Smooth muscle cell (in vitro differentiated cells): Measurements from ENCODE around the gene C9orf72. TPM values are rescaled to one million over a fixed set of nuclear protein-coding genes. Genes with fewer than 3 reads are reported as not detected.

Experiments
- DNase-seq: peaks from one replicate; lab custom pipeline; 2025; ENCODE audit not compliant: unreplicated experiment; lab: John Stamatoyannopoulos, UW
- H2AFZ ChIP-seq: fragments of 200-600 bp; sonication (generic); 2 replicates; pipeline ENCODE4 v1.6.0; 2016; ENCODE audit warnings: antibody characterized with exemption, low read depth, mild to moderate bottlenecking
- H3F3A ChIP-seq: fragments of 200-600 bp; sonication (generic); 2 replicates; pipeline ENCODE4 v1.6.0; 2017; ENCODE audit warnings: antibody characterized with exemption, low read depth
- H3K27ac ChIP-seq: fragments of 200-600 bp; sonication (generic); 2 replicates; pipeline ENCODE4 v1.5.1; 2016; ENCODE audit warnings: low read depth, mild to moderate bottlenecking
- H3K27me3 ChIP-seq: fragments of 200-600 bp; sonication (generic); 2 replicates; pipeline ENCODE4 v1.6.1; 2016; ENCODE audit warnings: low read depth, mild to moderate bottlenecking
- H3K36me3 ChIP-seq: fragments of 200-600 bp; sonication (generic); 2 replicates; pipeline ENCODE4 v1.5.1; 2016; ENCODE audit warnings: low read depth
- H3K4me1 ChIP-seq: fragments of 200-600 bp; sonication (generic); 2 replicates; pipeline ENCODE4 v1.5.1; 2016; ENCODE audit warnings: low read depth
- H3K4me2 ChIP-seq: fragments of 200-600 bp; sonication (generic); 2 replicates; pipeline ENCODE4 v1.6.0; 2016; ENCODE audit warnings: mild to moderate bottlenecking
- H3K4me3 ChIP-seq: fragments of 200-600 bp; sonication (generic); 2 replicates; pipeline ENCODE4 v1.5.1; 2016; ENCODE audit warnings: mild to moderate bottlenecking
- H3K79me2 ChIP-seq: fragments of 200-600 bp; sonication (generic); 2 replicates; pipeline ENCODE4 v1.6.0; 2016; ENCODE audit warnings: low read depth, mild to moderate bottlenecking
- H3K9ac ChIP-seq: fragments of 200-600 bp; sonication (generic); 2 replicates; pipeline ENCODE4 v1.6.0; 2016; ENCODE audit warnings: low read depth
- H3K9me3 ChIP-seq: fragments of 200-600 bp; sonication (generic); replicated peaks from 2 replicates; pipeline ENCODE4 v1.5.1; 2016; ENCODE audit warnings: low read depth
- H4K20me1 ChIP-seq: fragments of 200-600 bp; sonication (generic); 2 replicates; pipeline ENCODE4 v1.6.0; 2016; ENCODE audit warnings: low read depth
- CTCF ChIP-seq: fragments of 200-600 bp; sonication (generic); IDR thresholded peaks from 2 replicates; pipeline ENCODE4 v1.5.1; 2017; ENCODE audit warnings: borderline replicate concordance, mild to moderate bottlenecking, antibody characterized with exemption; ENCODE audit not compliant: insufficient read depth, poor library complexity, severe bottlenecking
- WGBS: methylation state at CpG from one replicate; pipeline ENCODE4 v1.1.7; 2016; ENCODE audit warnings: low lambda C conversion rate; 5-methylcytosine and 5-hydroxymethylcytosine counted together
- polyA plus RNA-seq: library from polyadenylated mRNA; unstranded; fragments of >200 nt; fragmentation: Nextera tagmentation; extraction: Ambion mirVana; gene quantifications from 2 replicates; pipeline ENCODE4 v1.2.1, GENCODE V29; 2016
- total RNA-seq: library from RNA; depleted of rRNA; stranded (reverse); fragments of >200 nt; gene quantifications from 2 replicates; pipeline ENCODE4 v1.2.3, GENCODE V29; 2014

Gene C9orf72
- total and polyA plus RNA-seq, 2 experiments from 2014 or later, result 8.2 to 12.5 TPM

- Histone ChIP-seq H3K79me2 (peaks cover 7% of the 10 kb centered on the region), H3F3A (no peaks in the 10 kb centered on the region), H2AFZ (peak overlapping the region; percentile 81), H3K4me3 (peak overlapping the region; percentile 59), H3K9ac (peak overlapping the region; percentile 85), H3K27me3 (no peaks in the 10 kb centered on the region), H3K4me1 (peaks cover 12% of the 10 kb centered on the region), H3K9me3 (no peaks in the 10 kb centered on the region), H3K4me2 (peak overlapping the region; percentile 94), H3K36me3 (no peaks in the 10 kb centered on the region), H3K27ac (peak overlapping the region; percentile 91), H4K20me1 (no peaks in the 10 kb centered on the region)
- no peak for TF ChIP-seq CTCF
- 26% methylated on average over 8 of the region's 8 CpGs for WGBS
- DNase-seq, result no peak
Observed at GRCh38 chr9:27527702-27528075, 45.6 kb downstream of the C9orf72 start.

GRCh38 chr9:27524236-27524635, 49.0 kb downstream of the C9orf72 start, which contains the start of gene IFNK:
IFNK (plus strand) TSS chr9:27524290; CDS start chr9:27524337, 47 bp downstream.
- H3K4me3 ChIP-seq, result no peak within 1 kb of the TSS
- H3K27me3 ChIP-seq, result no peaks in the 10 kb centered on the region
- no peak for DNase-seq
- H3F3A ChIP-seq, result peaks cover 6% of the 10 kb centered on the region
- 95% methylated on average over 2 of the region's 2 CpGs for WGBS
- no peaks in the 10 kb centered on the region for H4K20me1 ChIP-seq
- no peaks in the 10 kb centered on the region for H3K36me3 ChIP-seq
- H3K79me2 ChIP-seq, result peaks cover 7% of the 10 kb centered on the region
- H3K4me2 ChIP-seq, result no peak within 1 kb of the TSS
- no peak within 1 kb of the TSS for H3K27ac ChIP-seq
- no peak within 1 kb of the TSS for H3K9ac ChIP-seq
- no peak for TF ChIP-seq CTCF
- no peaks in the 10 kb centered on the region for H3K9me3 ChIP-seq
- no peak within 1 kb of the TSS for H2AFZ ChIP-seq
- H3K4me1 ChIP-seq, result peaks cover 13% of the 10 kb centered on the region

- Histone ChIP-seq H2AFZ (no peak overlapping the region), H3F3A (peaks cover 6% of the 10 kb centered on the region), H3K4me2 (no peak overlapping the region), H3K9me3 (no peaks in the 10 kb centered on the region), H3K4me3 (no peak overlapping the region), H3K79me2 (peaks cover 7% of the 10 kb centered on the region), H3K9ac (no peak overlapping the region), H4K20me1 (no peaks in the 10 kb centered on the region), H3K27ac (no peak overlapping the region), H3K4me1 (peaks cover 15% of the 10 kb centered on the region), H3K36me3 (no peaks in the 10 kb centered on the region), H3K27me3 (no peaks in the 10 kb centered on the region)
- DNase-seq, result no peak
- TF ChIP-seq CTCF, result no peak
Observed at GRCh38 chr9:27523141-27523540, 50.1 kb downstream of the C9orf72 start.

- no peak for DNase-seq
- WGBS, result 89% methylated on average over 4 of the region's 4 CpGs
Observed at GRCh38 chr9:27520986-27521385, 52.3 kb downstream of the C9orf72 start.

More at GRCh38 chr9:27520986-27521385, 52.3 kb downstream of the C9orf72 start:
- no peak overlapping the region for H3K9ac ChIP-seq
- H3K4me3 ChIP-seq, result no peak overlapping the region
- H3K4me1 ChIP-seq, result peaks cover 6% of the 10 kb centered on the region
- no peak for TF ChIP-seq CTCF
- peaks cover 6% of the 10 kb centered on the region for H3F3A ChIP-seq
- no peak overlapping the region for H2AFZ ChIP-seq
- no peaks in the 10 kb centered on the region for H3K36me3 ChIP-seq
- H4K20me1 ChIP-seq, result no peaks in the 10 kb centered on the region
- H3K4me2 ChIP-seq, result peak overlapping the region; percentile 55
- H3K79me2 ChIP-seq, result peaks cover 7% of the 10 kb centered on the region
- no peaks in the 10 kb centered on the region for H3K27me3 ChIP-seq
- no peaks in the 10 kb centered on the region for H3K9me3 ChIP-seq
- H3K27ac ChIP-seq, result peak overlapping the region; percentile 95
